GM12801 (cell line): Measurements from ENCODE around the gene RPL7L1.

ENCODE experiments used
- CTCF ChIP-seq: IDR thresholded peaks from one replicate; pipeline ENCODE4 v1.5.1; 2011; ENCODE audit warnings: control low read depth; ENCODE audit not compliant: insufficient read length; ENCODE audit errors: extremely low read depth

Gene RPL7L1

GRCh38 chr6:42899871-42900270 lies 20.5 kb downstream of the RPL7L1 start:
- no peak for TF ChIP-seq CTCF

- TF ChIP-seq CTCF: no peak
Measured at GRCh38 chr6:42901538-42901957, 22.1 kb downstream of the RPL7L1 start.

DNA sequence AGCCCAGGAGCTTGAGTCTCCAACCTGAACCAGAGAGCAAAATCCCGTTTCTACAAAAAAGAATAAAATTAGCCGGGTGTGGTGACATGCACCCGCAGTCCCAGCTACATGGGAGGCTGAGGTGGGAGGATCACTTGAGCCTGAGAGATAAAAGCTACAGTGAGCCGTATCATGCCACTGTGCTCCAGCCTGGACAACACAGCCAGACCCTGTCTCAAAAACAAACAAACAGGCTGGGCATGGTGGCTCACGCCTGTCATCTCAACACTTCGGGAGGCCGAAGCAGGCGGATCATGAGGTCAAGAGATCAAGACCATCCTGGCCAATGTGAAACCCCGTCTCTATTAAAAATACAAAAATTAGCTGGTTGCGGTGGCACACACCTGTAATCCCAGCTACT lies 25.1 kb downstream of the RPL7L1 start:
- TF ChIP-seq CTCF: no peak

DNA sequence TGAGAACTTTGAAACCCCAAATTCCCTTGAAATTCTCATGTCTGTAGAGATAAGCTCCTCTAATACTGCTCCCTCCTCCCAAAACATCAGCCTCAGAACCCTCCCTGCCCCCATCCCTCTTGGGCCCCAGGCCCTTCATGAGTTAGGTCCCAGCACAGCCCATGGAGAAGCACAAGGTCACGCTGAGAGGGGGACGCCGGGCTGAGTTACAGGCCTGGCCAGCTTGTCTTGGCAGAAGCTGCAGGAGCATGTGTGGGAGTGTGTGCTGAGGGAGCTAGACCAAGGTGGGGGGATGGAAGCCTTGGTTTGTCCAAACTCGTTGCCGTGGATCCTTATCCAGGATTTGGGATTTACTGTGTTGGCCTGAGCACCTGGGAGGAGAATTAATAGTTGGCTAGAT lies 27.9 kb downstream of the RPL7L1 start:
- TF ChIP-seq CTCF: no peak

DNA sequence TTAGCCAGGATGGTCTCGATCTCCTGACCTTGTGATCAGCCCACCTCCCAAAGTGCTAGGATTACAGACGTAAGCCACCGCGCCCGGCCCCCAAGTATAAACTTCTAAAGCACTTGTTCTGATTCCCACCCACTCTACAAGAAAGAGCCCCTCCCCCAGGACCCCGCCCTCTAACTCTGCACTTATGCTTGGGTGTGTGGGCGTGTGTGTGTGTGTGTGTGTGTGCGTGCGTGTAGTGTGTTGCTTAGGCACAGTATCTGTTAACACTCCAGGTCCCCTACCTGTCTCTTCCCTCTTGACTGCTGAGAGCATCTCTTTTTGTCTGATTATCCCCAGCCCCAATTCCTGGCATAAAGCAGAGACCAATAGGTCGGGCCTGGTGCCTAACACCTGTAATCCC lies 30.4 kb downstream of the RPL7L1 start:
- TF ChIP-seq CTCF: no peak

DNA sequence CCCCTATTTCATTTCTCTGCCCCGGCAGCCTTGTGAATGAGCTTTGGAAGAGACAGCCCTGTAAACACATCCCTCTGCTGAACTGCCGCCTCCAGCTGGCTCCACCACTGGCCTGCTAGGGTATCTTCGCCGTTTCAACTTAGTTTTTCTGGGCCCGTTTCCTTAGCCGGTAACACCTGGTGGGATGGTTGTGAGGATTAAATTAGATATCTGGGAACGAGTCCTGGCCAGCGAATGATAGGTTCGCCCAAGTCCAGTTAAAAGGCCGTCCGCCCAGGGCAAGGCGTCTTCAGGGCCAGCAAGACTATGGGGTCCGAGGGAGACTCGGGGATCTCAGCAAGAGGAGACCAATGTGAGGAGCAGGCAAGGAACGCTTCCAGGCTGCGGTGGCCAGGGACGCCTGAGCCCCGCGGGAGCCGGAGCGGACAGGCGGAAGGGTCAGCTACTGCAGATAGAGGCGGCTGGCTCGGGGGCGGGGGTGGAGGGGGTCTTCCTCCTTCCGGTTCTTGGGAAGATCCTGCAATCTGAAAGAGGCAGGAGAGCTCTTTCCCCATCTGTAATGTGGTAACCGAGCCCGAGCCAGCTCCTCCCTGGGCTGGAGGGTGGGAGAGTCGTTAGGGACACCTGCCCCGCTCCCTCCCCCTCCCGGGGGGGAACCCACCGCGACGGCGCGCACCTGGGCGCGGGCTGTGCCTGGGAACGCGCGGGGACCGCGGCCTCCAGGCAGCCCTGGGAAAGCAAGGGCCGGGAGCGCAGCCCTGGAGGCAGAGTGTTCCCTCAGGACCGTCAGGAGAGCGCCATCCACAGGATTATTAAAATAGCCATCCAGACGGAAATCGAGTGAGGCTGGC lies 32.0 kb downstream of the RPL7L1 start:
- TF ChIP-seq CTCF: no peak

DNA sequence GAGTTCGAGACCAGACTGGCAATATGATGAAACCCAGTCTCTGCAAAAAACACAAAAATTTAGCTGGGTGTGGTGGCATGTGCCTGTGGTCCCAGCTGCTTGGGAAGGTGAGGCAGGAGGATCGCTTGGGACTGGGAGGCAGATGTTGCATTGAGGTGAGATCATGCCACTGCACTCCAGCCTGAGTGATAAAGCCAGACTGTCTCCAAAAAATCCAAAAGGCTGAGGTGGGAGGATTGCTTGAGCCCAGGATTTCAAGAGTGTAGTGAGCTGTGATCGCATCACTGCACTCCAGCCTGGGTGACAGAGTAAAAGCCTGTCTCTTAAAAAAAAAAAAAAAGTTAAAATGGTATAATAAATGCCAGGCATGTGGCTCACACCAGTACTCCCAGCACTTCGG lies 35.1 kb downstream of the RPL7L1 start:
- TF ChIP-seq CTCF: no peak
